Progenitor cell of endocrine pancreas (in vitro differentiated cells): ENCODE measurements around the gene AP2A1. TPM values are rescaled to one million over a fixed set of nuclear protein-coding genes. Genes with fewer than 3 reads are reported as not detected.

Source experiments
- DNase-seq: peaks from one replicate; pipeline ENCODE4 v3.0.0; 2021; ENCODE audit warnings: low spot score; ENCODE audit not compliant: unreplicated experiment
- H3K27ac Mint-ChIP-seq: 2 replicates; pipeline ENCODE4 v1.8.0; 2021; ENCODE audit warnings: mild to moderate bottlenecking, moderate library complexity, mixed read lengths
- H3K27me3 Mint-ChIP-seq: 2 replicates; pipeline ENCODE4 v1.8.0; 2021; ENCODE audit warnings: mixed read lengths
- H3K36me3 Mint-ChIP-seq: 2 replicates; pipeline ENCODE4 v1.8.0; 2022; ENCODE audit warnings: mixed read lengths; ENCODE audit not compliant: insufficient read depth
- H3K4me1 Mint-ChIP-seq: 2 replicates; pipeline ENCODE4 v1.8.0; 2021; ENCODE audit warnings: low read depth, mixed read lengths
- H3K4me3 Mint-ChIP-seq: 2 replicates; pipeline ENCODE4 v1.8.0; 2021; ENCODE audit warnings: low read depth, mild to moderate bottlenecking, moderate library complexity, mixed read lengths
- H3K9me3 Mint-ChIP-seq: 2 replicates; pipeline ENCODE4 v1.8.0; 2021; ENCODE audit warnings: low read depth, mixed read lengths
- total RNA-seq: library from RNA; stranded (reverse); gene quantifications from 2 replicates; pipeline ENCODE4 v1.2.1, GENCODE V29; 2021
- TF ChIP-seq, protein P1 (sequence below): fragments of 200-600 bp; sonication (generic); IDR thresholded peaks from one replicate; pipeline ENCODE4 v1.5.0; 2021; ENCODE audit warnings: antibody characterized with exemption, mild to moderate bottlenecking; ENCODE audit not compliant: unreplicated experiment

The AP2A1 gene
- total RNA-seq, 1 donor from 2014 or later: 76.3 TPM

DNA sequence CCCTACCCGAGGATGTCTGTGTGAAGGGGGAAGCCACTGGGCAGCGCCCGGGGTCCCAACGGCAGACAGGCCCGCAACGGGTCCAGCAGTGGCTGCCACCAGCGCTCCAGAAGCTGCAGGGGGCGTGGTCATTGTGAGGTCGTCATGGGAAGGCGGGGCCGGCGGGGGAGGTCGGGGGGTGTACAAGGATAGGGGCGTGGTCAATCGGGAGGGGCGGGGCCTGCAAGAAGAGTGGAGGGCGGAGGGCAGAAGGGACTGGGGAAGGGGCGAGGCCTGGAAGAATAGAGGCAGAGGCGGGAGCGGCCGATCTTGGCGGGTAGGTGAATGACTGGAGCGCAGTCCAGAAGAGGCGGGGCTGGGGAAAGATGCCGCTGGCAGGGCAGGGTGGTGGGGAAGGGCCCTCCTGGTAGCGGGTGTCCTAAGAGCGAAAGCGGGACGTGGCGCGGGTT lies 41.9 kb downstream of the AP2A1 start:
- Mint-ChIP-seq H3K36me3 (peaks cover 6% of the 10 kb centered on the region), H3K27ac (peak overlapping the region; percentile 84), H3K27me3 (no peaks in the 10 kb centered on the region), H3K9me3 (no peaks in the 10 kb centered on the region), H3K4me1 (peaks cover 12% of the 10 kb centered on the region), H3K4me3 (peak overlapping the region; percentile 80)
- TF ChIP-seq, protein P1, sequence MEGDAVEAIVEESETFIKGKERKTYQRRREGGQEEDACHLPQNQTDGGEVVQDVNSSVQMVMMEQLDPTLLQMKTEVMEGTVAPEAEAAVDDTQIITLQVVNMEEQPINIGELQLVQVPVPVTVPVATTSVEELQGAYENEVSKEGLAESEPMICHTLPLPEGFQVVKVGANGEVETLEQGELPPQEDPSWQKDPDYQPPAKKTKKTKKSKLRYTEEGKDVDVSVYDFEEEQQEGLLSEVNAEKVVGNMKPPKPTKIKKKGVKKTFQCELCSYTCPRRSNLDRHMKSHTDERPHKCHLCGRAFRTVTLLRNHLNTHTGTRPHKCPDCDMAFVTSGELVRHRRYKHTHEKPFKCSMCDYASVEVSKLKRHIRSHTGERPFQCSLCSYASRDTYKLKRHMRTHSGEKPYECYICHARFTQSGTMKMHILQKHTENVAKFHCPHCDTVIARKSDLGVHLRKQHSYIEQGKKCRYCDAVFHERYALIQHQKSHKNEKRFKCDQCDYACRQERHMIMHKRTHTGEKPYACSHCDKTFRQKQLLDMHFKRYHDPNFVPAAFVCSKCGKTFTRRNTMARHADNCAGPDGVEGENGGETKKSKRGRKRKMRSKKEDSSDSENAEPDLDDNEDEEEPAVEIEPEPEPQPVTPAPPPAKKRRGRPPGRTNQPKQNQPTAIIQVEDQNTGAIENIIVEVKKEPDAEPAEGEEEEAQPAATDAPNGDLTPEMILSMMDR: no peak
- peak; percentile 88 for DNase-seq

DNA sequence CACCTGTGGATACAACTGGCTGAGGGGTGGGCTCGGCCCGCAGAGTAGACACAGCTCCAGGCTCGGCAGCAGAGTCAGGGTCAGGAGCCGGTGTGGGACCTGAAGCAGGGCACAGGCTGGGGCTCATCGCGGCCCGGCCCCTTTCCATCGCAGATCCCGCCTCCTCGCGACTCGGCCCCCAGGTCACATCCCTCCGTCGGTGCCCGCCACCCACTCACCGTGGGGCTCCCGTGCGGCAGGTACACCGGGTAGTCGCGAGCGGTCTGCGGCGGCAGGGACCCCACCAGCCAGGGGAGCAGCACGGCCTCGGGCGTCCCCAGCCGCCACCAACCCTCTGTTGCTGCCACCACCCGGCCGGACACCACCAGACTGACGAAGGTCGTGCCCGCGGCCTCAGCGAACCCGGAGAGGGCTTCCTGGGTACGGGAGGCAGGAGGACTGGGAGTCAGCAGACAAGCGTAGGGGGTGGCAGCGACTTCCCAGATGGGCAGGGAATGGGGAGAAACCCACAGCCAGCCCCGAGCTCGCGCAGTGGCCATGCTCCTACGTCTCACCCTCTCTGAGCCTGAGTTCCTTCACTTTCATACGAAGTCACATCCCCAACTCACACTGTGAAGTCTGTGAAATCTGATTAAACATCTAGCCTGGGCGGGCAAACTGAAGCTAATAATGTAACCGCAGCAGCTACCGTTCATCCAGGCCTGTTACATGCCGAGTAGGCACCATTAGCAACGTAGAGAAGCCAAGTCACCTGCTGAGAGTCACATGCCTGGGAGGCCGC lies 42.5 kb downstream of the AP2A1 start:
- H3K4me3 Mint-ChIP-seq: peak overlapping the region; percentile 80
- peak; percentile 30 for DNase-seq
- H3K9me3 Mint-ChIP-seq: no peaks in the 10 kb centered on the region
- H3K27ac Mint-ChIP-seq: peak overlapping the region; percentile 84
- peaks cover 6% of the 10 kb centered on the region for H3K36me3 Mint-ChIP-seq
- TF ChIP-seq, protein P1: peak; percentile 31
- no peaks in the 10 kb centered on the region for H3K27me3 Mint-ChIP-seq
- H3K4me1 Mint-ChIP-seq: peaks cover 14% of the 10 kb centered on the region

DNA sequence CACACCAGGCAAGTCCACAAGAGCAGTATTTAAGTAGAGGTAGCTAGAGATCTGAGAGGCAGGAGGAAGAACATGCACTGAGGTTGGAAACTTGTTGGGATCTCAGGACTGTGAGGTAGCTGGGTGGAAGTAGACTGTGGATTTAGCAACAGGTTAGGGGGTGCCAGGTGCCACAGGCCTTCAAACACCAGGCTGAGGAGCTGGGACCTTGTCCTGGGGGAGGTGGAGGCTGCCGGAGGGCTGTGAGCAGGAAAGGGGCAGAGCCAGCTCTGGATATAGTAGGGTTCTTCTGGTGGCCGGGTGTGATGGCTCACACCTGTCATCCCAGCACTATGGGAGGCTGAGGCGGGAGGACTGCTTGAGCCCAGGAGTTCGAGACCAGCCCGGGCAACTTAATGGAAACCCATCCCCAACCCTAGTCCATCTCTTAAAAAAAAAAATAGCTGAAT lies 43.2 kb downstream of the AP2A1 start:
- TF ChIP-seq, protein P1: no peak
- peak overlapping the region; percentile 49 for H3K27ac Mint-ChIP-seq
- peaks cover 14% of the 10 kb centered on the region for H3K4me1 Mint-ChIP-seq
- H3K36me3 Mint-ChIP-seq: peaks cover 6% of the 10 kb centered on the region
- H3K27me3 Mint-ChIP-seq: no peaks in the 10 kb centered on the region
- H3K9me3 Mint-ChIP-seq: no peaks in the 10 kb centered on the region
- peak overlapping the region; percentile 80 for H3K4me3 Mint-ChIP-seq
- DNase-seq: no peak

DNA sequence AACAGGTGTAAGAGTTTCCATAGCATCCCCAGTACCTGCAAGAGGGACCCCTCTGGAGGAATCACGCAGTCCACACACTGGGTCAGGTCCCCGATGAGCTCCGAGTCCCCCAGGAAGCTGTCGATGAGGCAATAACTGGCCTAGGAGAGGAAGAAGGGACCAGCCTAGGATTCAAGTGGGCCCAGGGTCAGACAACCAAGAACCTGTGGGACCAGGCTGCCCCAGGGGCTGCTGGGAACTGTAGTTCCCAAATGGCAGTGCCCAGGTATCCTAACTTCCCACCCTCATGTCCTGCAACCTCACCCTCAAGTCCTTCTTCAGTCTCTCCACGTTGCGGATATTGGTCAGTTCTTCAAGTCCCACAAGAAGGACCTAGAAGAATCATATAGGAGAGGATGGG lies 44.5 kb downstream of the AP2A1 start:
- no peaks in the 10 kb centered on the region for H3K27me3 Mint-ChIP-seq
- peak overlapping the region; percentile 98 for H3K4me3 Mint-ChIP-seq
- peaks cover 14% of the 10 kb centered on the region for H3K4me1 Mint-ChIP-seq
- TF ChIP-seq, protein P1: no peak
- no peaks in the 10 kb centered on the region for H3K9me3 Mint-ChIP-seq
- no peak for DNase-seq
- peaks cover 2% of the 10 kb centered on the region for H3K36me3 Mint-ChIP-seq
- no peak overlapping the region for H3K27ac Mint-ChIP-seq

DNA sequence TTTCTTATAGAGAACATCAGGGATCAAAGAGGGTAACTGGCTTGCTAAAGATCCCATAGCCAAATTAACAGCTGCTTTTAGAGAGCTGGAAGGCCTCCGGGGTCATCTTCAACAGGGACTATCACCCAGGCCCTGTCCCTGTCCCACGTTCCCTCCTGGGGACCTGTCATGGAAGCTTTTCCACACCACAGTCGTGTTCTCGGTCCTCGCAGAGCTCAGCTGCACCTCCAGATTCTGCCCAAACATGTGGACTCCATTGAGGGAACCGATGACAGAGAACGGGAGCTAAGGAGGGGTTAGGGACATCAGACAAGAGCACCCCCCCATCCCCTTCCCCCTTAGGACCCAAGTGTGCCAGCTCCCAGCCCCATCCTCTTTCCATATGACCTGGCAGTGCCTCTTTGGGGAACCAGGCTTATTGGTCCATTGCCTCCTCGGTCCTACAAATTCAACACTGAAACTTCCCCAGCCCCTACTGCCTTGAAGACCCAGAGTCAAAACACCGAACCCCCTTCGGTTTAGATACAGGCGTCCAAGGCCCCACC lies 45.7 kb downstream of the AP2A1 start:
- TF ChIP-seq, protein P1: no peak
- no peaks in the 10 kb centered on the region for H3K9me3 Mint-ChIP-seq
- H3K4me1 Mint-ChIP-seq: peaks cover 17% of the 10 kb centered on the region
- H3K4me3 Mint-ChIP-seq: peak overlapping the region; percentile 98
- H3K36me3 Mint-ChIP-seq: no peaks in the 10 kb centered on the region
- peak overlapping the region; percentile 20 for H3K27ac Mint-ChIP-seq
- no peaks in the 10 kb centered on the region for H3K27me3 Mint-ChIP-seq
- DNase-seq: no peak
